Epithelial cell of proximal tubule (primary cell): ENCODE measurements around the gene VSTM2L. TPM values are rescaled to one million over a fixed set of nuclear protein-coding genes. Genes with fewer than 3 reads are reported as not detected.
A peak's percentile ranks its signal among the peaks of the same experiment; 100 is the strongest.

Experiments used
- DNase-seq: peaks from one replicate; pipeline ENCODE4 v3.0.0-alpha.2; 2011; ENCODE audit warnings: low read depth
- H3K4me3 ChIP-seq: 2 replicates; pipeline ENCODE4 v1.5.1; 2011; ENCODE audit warnings: low read depth, mild to moderate bottlenecking, low read length
- total RNA-seq: library from RNA; depleted of rRNA; stranded (reverse); fragments of >200 nt; gene quantifications from 2 replicates; pipeline ENCODE4 v1.2.3, GENCODE V29; 2015
- TF ChIP-seq, protein P1 (sequence below): conservative IDR thresholded peaks from 2 replicates; pipeline ENCODE4 v1.5.1; 2012; ENCODE audit warnings: low read depth, mild to moderate bottlenecking, low read length

Gene VSTM2L
- total RNA-seq, 1 donor from 2014 or later: 4.5 TPM

DNA sequence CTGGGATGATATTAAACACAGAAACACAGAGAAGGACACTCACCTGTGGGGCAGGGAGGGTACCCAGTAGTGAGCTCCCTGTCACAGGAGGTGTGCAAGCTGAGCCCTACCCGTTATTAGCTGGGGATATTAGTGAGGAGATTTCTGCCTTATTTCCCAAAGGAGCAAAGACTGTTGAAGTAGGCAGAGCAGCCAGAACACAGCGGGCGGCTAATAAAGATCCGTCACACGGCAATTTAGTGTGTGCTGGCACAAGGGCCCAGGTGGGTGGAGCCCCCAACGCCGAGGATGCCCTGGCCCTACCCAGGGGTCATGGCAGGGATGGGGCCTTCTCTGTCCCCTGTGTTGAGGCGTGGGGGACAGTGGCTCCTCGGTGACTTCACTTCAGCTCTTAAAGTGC lies 8.3 kb downstream of the VSTM2L start:
- no peak overlapping the region for H3K4me3 ChIP-seq
- TF ChIP-seq, protein P1, sequence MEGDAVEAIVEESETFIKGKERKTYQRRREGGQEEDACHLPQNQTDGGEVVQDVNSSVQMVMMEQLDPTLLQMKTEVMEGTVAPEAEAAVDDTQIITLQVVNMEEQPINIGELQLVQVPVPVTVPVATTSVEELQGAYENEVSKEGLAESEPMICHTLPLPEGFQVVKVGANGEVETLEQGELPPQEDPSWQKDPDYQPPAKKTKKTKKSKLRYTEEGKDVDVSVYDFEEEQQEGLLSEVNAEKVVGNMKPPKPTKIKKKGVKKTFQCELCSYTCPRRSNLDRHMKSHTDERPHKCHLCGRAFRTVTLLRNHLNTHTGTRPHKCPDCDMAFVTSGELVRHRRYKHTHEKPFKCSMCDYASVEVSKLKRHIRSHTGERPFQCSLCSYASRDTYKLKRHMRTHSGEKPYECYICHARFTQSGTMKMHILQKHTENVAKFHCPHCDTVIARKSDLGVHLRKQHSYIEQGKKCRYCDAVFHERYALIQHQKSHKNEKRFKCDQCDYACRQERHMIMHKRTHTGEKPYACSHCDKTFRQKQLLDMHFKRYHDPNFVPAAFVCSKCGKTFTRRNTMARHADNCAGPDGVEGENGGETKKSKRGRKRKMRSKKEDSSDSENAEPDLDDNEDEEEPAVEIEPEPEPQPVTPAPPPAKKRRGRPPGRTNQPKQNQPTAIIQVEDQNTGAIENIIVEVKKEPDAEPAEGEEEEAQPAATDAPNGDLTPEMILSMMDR: no peak
- DNase-seq: no peak

DNA sequence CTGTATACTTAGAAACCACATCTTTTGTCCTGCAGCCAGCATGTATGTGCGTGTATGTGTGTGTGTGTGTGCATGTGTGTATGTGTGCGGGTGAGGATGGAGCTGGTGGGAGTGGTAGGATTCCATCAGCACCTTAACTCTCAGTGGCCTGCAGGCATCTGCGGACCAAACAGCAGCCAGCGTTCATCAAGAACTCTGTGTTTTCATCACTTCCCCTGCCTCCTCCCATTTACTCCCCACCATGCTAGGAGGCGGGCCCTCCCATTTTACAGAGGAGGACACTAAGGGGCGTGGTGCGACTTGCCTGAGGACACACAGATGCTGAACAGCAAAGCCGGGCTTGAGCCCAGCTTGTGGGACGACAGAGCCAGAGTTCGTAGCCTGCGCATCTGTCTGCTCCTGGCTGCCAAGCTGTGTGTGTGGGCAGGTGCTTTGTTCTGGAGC lies 8.9 kb downstream of the VSTM2L start:
- DNase-seq: no peak
- TF ChIP-seq, protein P1: no peak
- no peak overlapping the region for H3K4me3 ChIP-seq

DNA sequence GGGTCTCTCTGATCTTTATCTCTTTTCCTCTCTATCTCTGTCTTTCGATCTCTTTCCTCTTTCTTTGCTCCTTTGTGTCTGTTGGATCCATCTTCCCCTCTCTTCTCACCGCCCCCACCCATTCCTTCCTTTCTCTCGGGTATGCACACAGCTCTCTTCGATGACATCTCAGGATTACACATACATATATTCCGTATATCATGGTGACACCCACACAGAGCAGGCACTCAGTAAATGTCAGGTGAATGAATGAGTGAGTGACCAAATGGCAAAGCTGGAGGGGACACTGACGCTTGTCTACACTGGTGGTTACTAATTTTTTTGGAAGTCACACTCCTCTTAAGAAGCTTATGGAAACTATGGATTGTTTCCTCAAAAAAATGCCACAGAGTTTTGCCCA lies 9.9 kb downstream of the VSTM2L start:
- DNase-seq: no peak
- H3K4me3 ChIP-seq: no peak overlapping the region
- TF ChIP-seq, protein P1: no peak

DNA sequence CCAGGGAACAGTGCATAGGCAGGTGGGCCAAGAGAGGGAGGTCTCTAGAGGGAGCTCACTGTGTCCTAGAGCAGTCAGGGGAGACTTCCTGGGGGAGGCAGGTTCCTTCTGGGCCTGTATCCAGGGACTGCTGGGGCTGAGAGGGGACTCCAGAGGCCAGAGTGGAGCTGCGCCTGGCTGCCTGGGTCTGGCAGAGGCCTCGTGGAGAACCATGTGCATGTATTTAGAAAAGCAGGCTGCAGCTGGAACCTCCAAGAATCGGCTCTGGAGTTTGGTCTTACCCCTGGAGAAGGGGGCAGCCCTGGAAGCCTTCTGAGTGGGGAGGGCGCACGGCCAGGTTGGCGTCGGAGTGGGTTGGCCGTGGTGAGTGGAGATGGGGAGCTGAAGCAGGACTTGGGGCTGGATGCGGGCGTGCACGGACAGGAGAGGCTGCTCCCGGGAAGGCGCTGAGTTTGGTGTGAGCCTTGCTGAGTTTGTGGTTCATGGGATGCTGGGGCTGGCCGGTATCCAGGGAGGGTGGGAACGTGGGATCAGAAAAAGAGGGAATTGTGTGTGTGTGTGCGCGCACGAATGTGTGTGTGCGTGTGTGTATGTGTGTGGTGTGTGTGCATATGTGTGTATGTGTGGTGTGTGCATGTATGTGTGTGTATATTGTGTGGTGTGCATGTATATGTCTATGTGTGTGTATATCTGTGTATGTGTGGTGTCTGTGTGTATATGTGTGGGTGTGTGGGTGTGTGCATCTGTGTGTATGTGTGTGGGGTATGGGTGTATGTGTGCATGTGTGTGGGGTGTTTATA lies 10.8 kb downstream of the VSTM2L start:
- TF ChIP-seq, protein P1: no peak
- no peak for DNase-seq
- no peak overlapping the region for H3K4me3 ChIP-seq

DNA sequence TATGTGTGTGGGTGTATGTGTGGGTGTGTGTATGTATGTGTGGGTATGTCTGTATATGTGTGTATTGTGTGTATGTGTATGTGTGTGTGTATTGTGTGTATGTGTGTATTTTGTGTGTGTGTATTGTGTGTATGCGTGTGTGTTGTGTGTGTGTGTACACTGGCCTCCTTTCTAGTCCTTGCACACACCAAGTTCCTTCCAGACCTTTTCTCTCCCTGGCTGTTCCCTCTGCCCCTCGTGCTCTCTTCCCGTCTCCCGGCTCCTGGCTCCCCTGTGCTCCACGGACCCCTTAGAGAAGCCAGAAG lies 11.4 kb downstream of the VSTM2L start:
- no peak overlapping the region for H3K4me3 ChIP-seq
- TF ChIP-seq, protein P1: no peak
- no peak for DNase-seq

DNA sequence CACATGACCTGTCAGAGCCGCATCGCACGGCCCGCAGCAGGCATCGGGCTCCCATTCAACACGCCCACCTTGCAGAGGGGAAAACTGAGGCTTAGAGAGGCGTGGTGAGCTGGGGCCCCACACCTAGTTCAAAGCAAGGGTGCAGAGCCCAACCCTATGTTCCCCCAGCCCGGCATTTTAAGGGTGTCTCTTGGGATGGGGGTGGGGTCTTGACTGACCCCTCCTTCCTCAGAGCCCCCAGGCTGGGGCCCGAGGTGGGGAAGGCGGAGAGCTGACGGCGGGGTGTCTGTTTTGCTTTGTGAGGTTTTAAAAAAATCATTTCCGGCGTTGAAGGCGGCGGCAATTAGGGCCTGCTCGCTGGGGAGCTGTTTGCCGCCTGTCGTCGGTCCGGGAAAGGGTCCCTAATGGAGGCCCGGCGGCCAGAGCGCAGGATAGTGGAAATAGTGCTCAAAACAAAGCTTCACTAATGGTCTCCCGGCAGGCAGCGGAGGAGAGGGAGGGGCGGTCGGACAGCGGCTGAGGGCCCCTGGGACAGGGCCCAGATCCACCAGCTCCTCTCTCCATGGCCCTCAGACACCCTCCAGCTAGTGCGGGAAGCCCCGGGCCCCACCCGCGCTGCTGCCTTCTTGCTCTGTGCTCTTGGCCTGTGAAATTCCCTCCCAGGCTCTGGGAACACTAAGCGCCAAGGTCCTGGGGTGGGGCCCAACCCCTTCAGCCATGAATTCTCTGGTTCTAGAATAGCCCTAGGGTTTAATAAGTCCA lies 11.9 kb downstream of the VSTM2L start:
- H3K4me3 ChIP-seq: peak overlapping the region; percentile 16
- TF ChIP-seq, protein P1: no peak
- DNase-seq: no peak
